ENCODE measurements around the gene UGT3A2.

DNA sequence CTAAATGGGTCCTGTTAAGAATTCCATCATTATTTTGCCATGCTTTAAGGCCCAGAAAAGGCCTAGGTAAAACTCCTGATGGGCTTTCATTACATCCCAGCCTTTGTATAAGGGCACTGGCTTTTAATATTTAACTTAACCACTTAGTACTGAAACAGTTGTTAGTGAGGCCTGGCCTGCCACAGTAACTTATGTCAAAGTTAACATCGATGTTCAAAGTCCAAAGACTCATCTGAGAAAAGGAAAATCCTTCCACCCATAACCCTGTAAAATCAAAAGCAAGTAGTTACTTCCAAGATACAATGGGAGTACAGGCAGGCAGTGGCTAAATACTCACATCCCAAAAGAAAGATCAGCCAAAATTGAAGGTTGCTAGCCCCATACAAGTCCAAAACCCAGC lies 60.5 kb downstream of the UGT3A2 start:
- TF ChIP-seq, protein P1, sequence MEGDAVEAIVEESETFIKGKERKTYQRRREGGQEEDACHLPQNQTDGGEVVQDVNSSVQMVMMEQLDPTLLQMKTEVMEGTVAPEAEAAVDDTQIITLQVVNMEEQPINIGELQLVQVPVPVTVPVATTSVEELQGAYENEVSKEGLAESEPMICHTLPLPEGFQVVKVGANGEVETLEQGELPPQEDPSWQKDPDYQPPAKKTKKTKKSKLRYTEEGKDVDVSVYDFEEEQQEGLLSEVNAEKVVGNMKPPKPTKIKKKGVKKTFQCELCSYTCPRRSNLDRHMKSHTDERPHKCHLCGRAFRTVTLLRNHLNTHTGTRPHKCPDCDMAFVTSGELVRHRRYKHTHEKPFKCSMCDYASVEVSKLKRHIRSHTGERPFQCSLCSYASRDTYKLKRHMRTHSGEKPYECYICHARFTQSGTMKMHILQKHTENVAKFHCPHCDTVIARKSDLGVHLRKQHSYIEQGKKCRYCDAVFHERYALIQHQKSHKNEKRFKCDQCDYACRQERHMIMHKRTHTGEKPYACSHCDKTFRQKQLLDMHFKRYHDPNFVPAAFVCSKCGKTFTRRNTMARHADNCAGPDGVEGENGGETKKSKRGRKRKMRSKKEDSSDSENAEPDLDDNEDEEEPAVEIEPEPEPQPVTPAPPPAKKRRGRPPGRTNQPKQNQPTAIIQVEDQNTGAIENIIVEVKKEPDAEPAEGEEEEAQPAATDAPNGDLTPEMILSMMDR (IDR thresholded peaks at IDR 0.05; ENCODE audit: poor library complexity), result no peak
- TF ChIP-seq EZH2phosphoT487 (IDR thresholded peaks at IDR 0.05; ENCODE audit: low read depth, severe bottlenecking, unreplicated experiment) (no peak), EZH2 (IDR thresholded peaks at IDR 0.05; ENCODE audit: borderline replicate concordance) (no peak)
